ENCODE measurements around the gene LARP6.
A peak's percentile ranks its signal among the peaks of the same experiment; 100 is the strongest.
"Not testable (repeated sequence)": the region's sequence is repeated elsewhere in the genome, so short reads cannot be mapped to it uniquely, and the experiment has no call there.

The LARP6 gene

GRCh38 chr15:70853973-70854665, at the start of gene LARP6:
LARP6 (minus strand) TSS chr15:70854157; CDS start chr15:70854088, 69 bp downstream.
- DNase-seq = peak in 39 of 56 donors; percentile 31 to 82 (median 62)

DNA sequence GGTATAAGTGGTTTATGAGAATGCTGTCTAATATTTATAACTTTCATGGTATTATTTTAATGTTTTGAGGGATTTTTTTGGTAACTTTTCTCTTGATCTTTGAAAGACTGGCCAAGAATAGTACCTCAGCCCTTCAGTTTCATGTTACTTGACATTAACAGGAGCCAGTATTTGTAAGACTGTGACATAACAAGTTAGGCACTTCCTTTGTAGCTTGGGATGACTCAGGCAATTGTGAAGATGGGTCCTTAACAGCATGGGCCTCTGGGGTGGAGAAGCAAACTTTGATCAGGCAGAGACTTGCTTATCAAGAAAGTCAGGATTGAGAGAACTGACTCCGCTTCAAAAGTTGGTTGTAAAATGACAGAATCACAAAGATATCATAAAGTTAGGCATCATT, 48.1 kb upstream of the LARP6 start:
- DNase-seq = no peak

DNA sequence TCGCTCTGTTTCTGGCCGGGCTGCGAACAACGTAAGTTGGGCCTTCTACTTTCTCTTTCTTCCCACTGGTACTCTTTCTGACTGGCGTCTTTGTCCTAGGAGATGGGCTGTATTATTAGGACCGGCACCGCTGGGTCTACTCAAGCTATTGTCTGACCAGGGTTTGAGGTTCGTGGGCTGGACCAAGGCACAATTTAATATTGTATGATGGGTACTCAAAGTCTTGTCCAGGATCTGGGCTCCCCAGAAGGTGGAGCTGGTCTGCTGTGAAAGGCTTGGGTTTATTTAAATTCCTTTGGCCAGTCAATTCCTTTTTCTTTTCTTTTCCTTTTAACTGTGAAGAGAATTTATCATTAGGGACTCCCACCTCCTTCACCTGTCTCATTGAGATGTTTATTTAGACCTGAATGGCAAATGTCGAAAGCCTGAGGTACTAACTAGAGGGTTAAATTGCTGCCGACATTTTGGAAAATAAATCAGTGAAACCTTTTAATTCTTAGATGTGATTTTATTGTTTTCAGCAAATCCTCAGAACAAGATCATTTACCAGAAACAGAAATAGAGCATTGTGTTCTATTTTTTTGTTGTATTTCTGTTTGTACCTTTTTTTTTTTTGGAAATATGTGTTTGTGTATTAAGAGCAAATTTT, 39.1 kb upstream of the LARP6 start:
- DNase-seq = peak in 10 of 56 donors; percentile 31 to 71 (median 63)

- DNase-seq = peak; percentile 57 to 96 (median 86)
These were observed 38.3 kb upstream of the LARP6 start, which contains the start of the genes LRRC49 and THAP10 for GRCh38 chr15:70892002-70892911. LRRC49 (plus strand) TSS chr15:70892826; CDS start chr15:70892895, 69 bp downstream. THAP10 (minus strand) TSS chr15:70892433; CDS start chr15:70892272, 161 bp downstream.

DNA sequence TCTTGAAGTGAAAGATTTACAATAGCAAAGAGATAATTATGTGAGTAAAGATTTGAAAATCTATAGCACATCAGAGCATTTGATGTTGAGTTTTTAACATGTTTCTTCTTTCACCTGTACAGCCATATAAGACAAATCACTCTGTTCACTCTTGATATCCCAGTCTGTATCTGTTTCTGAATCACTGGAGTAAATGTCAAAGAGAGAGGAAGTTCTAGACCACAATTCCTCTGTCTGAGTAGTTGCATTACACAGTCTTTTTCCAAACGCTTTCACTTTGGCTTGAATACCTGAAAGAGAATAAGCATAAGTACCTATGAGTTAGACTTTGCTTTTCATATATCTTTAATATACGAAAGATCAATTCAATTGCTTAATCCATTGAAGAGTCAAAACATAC, 28.4 kb upstream of the LARP6 start:
- no peak for DNase-seq

DNA sequence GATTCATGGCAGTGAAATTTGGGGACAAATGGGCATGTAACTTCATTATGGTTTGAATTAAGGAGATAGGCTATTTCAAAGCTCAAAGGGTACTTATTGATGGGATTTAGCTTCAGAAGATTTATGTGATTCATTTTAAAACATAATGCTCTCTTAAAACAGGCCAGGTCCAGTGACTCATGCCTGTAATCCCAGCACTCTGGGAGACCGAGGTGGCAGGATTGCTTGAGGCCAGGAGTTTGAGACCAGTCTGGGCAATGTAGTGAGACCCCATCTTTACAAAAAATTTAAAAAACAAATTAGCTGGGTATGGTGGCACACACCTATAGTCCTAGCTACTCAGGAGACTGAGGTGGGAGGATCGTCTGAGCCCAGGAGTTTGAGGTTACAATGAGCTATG, 26.8 kb upstream of the LARP6 start:
- no peak for DNase-seq

GRCh38 chr15:70879401-70879800, 25.4 kb upstream of the LARP6 start:
- DNase-seq = no peak

DNA sequence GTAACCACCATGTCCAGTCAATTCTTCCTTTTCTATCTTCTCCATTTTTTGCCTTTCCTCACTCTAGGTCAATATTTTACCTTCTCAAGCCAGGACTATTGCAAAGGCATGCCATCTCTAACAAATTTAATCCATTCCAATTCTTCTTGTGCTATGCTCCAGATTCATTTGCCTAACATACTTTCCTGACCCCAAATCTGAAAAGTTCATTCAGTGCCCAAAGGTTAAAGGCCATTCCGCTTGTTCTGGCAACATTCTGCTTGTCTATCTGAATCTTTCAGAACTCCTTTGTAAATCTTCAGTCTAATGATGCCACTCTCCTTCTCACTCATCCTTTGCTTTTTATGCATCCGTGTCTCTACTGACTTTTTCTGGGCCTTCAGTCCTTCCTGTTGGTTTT, 22.7 kb upstream of the LARP6 start:
- DNase-seq = no peak

- no peak for DNase-seq
These were observed 22.1 kb upstream of the LARP6 start for GRCh38 chr15:70876011-70876410.

GRCh38 chr15:70875001-70875782, 21.2 kb upstream of the LARP6 start:
- peak in 5 of 56 donors; percentile 26 to 53 (median 32) for DNase-seq

GRCh38 chr15:70873232-70874054, 19.5 kb upstream of the LARP6 start:
- DNase-seq = no peak

- not testable (repeated sequence) for DNase-seq
These were observed 17.5 kb upstream of the LARP6 start for GRCh38 chr15:70871490-70871889.

- peak in 7 of 56 donors; percentile 17 to 60 (median 30) for DNase-seq
These were observed 16.1 kb upstream of the LARP6 start for GRCh38 chr15:70870051-70870450.

- peak in 3 of 56 donors; percentile 18 to 42 (median 28) for DNase-seq
These were observed 15.4 kb upstream of the LARP6 start for GRCh38 chr15:70869346-70869745.

DNA sequence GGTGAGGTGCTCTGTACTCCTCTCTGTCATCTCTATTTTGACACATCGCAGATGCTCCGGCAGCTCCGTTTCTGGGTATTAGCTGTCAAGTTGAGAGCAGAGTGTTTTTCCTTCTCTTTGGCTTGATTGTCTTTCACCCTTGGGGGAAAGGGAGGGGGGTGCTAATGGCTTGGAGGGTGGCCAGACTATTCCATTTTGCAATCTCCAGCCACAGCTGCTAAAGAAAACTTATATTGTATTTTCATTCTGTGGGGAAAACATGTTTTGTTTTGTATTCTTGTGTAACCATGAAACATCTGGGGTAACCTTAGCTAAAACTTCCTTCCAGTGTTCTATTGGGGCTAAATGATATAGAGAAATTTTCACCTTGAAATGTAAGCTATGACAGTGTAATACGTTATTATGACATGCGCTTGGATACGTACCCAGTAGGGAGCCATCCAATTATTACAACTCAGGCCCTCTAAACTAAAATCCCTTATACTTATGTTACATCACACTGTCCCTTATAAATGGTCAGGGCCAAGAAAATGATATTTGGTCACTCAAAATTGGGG, 14.0 kb upstream of the LARP6 start:
- DNase-seq = peak in 8 of 56 donors; percentile 26 to 59 (median 52)

- no peak for DNase-seq
These were observed 13.2 kb upstream of the LARP6 start for GRCh38 chr15:70866982-70867641.

- DNase-seq = peak in 44 of 56 donors; percentile 13 to 83 (median 62)
These were observed 9.7 kb upstream of the LARP6 start for GRCh38 chr15:70863450-70864218.

- DNase-seq = no peak
These were observed 6.0 kb upstream of the LARP6 start for GRCh38 chr15:70859998-70860397.

All from nucleus accumbens (tissue), 56 donors.